Uterus (tissue), 4 donors: ENCODE data around the gene CST6. TPM values are rescaled to one million over a fixed set of nuclear protein-coding genes. Genes with fewer than 3 reads are reported as not detected.

ENCODE experiments used
- DNase-seq, 2 donors: peaks; one replicate each; pipeline ENCODE4 v3.0.0-alpha.2; 2019 to 2020
- H3K27ac ChIP-seq, 2 donors: fragments of 200-600 bp; sonication (generic); 1 replicate in 1 of 2; 2 replicates in 1 of 2; pipeline ENCODE4 v1.5.1; 2016 to 2018
- H3K27me3 ChIP-seq, 2 donors: fragments of 200-600 bp; sonication (generic); one replicate each; pipeline ENCODE4 v1.5.1; 2018 to 2019; ENCODE audit warnings: control low read depth in 1 of 2
- H3K36me3 ChIP-seq, 2 donors: fragments of 200-600 bp; sonication (generic); one replicate each; pipeline ENCODE4 v1.5.1; 2019; ENCODE audit warnings: control low read depth in 1 of 2
- H3K4me1 ChIP-seq, 2 donors: fragments of 200-600 bp; sonication (generic); one replicate each; pipeline ENCODE4 v1.5.1; 2018 to 2019; ENCODE audit warnings: control low read depth in 1 of 2
- H3K4me3 ChIP-seq, 2 donors: fragments of 200-600 bp; sonication (generic); 1 replicate in 1 of 2; 2 replicates in 1 of 2; pipeline ENCODE4 v1.5.1; 2018 to 2019; ENCODE audit warnings: mild to moderate bottlenecking in 1 of 2
- H3K9me3 ChIP-seq, 2 donors: fragments of 200-600 bp; sonication (generic); one replicate each; pipeline ENCODE4 v1.5.1; 2019; ENCODE audit warnings: control low read depth in 1 of 2
- POLR2A ChIP-seq, 2 donors: fragments of 450-650 bp; IDR thresholded peaks; one replicate each; pipeline ENCODE4 v1.6.1; 2016; ENCODE audit warnings: antibody characterized with exemption in 2 of 2, mild to moderate bottlenecking in 1 of 2, moderate library complexity in 1 of 2
- intact Hi-C: fragments of 100-400 bp; cut with DNase I; formaldehyde crosslinking; loops from one replicate; pipeline ENCODE4 v1.15.1; 2023; ENCODE audit warnings: low total_unique reads
- total RNA-seq, 4 donors: library from RNA; depleted of rRNA in 3 of 4; stranded (reverse); fragments of >200 nt in 3 of 4; gene quantifications; one replicate each; pipeline versions ENCODE4 v1.1.0 to v1.2.4, GENCODE V29; 2014 to 2023
- TF ChIP-seq, protein P1 (sequence below), 4 experiments: fragments of 200-600 bp in 2 of 4; fragments of 450-650 bp in 2 of 4; sonication (generic) in 2 of 4; IDR thresholded peaks; one replicate each; pipeline ENCODE4 v1.5.1; 2016 to 2019; ENCODE audit warnings: antibody characterized with exemption in 4 of 4, mild to moderate bottlenecking in 2 of 4, moderate library complexity in 1 of 4
- donor health status: DM: yes; HTN: yes; CAD: no.

CST6 gene
- total RNA-seq, 4 donors from 2014 or later = 0.59 TPM; not detected in 3

DNA sequence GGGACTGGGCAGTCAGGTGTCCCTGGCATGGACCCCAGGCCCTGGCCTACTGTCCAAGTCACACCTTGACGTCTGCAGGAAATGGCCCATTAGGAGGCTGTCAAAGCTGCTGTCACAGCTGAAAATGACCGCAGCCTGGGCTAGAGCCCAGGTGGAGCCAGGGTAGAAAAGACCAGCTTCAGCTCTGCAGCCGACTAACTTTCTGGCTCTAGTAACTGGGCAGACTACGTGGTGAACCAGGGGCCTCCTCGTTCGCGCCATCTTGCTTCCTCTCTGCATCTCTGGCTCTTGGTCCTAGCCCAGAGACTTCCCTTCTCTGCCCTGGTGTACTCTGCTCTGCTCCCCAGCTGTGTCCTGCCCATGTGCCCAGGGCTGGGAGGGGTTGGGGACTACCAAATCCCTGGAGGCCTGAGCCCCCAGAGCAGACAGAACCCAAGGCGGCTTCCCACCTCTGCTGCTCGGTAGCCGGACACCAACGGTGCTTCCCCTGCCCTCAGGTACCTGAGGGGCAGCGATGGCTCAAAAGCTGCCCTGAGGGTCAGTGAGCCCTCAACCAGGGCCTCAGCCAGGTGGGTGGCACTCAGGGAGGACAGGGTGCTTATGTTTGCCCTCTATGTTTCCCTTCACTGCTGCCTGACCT, 30.6 kb upstream of the CST6 start:
- Histone ChIP-seq H3K36me3 (no peaks in the 10 kb centered on the region), H3K27me3 (no peaks in the 10 kb centered on the region), H3K9me3 (no peaks in the 10 kb centered on the region), H3K4me1 (no peaks in the 10 kb centered on the region), H3K4me3 (no peak overlapping the region), H3K27ac (no peak overlapping the region)
- TF ChIP-seq, protein P1, sequence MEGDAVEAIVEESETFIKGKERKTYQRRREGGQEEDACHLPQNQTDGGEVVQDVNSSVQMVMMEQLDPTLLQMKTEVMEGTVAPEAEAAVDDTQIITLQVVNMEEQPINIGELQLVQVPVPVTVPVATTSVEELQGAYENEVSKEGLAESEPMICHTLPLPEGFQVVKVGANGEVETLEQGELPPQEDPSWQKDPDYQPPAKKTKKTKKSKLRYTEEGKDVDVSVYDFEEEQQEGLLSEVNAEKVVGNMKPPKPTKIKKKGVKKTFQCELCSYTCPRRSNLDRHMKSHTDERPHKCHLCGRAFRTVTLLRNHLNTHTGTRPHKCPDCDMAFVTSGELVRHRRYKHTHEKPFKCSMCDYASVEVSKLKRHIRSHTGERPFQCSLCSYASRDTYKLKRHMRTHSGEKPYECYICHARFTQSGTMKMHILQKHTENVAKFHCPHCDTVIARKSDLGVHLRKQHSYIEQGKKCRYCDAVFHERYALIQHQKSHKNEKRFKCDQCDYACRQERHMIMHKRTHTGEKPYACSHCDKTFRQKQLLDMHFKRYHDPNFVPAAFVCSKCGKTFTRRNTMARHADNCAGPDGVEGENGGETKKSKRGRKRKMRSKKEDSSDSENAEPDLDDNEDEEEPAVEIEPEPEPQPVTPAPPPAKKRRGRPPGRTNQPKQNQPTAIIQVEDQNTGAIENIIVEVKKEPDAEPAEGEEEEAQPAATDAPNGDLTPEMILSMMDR (IDR thresholded peaks at IDR 0.05) = no peak
- TF ChIP-seq POLR2A (IDR thresholded peaks at IDR 0.05) = no peak
- DNase-seq = no peak
- intact Hi-C loops = no loop called here

DNA sequence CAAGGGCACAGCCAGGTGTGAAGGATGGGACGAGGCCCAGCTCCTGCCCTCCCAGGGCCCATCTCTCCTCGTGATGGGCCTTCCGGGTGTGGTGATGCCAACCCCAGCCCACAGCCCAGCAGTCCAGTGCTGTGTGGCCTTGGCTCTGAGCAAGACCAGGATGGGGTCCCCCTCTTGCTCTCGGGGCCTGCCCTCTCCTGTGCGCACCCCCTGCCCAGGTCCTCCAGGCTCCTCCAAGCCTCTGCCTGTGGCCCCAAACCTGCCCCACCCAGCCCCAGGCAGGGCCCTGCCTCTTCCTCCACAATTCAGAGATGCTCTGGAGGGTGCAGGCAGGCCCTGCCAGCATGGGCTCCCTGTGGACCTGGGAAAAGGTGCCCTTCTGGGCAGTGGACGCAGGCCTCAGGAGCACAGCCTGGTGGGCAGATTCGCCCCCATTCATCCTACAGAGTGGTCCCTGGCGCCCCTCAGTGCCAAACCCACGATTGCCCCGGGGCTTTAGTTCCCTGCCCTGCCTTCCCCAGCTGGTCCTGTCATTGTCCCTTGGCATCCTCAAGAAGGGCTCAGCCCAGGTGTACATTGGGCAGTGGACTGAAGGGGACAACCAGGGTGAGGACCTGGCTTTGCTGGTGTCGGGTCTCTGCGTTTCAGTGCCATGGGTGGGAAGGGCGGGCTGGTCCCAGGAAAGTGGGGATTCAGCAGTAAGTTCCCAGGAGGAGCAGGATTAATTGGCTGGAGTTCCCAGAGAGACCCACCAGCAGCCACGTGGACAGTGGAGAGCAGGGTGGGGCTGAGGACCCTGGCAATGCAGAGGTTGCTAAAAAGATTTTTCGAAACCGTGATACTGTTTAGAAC, 29.6 kb upstream of the CST6 start:
- H3K27ac ChIP-seq = no peak overlapping the region
- intact Hi-C loops = no loop called here
- H3K36me3 ChIP-seq = no peaks in the 10 kb centered on the region
- DNase-seq = no peak
- no peak overlapping the region for H3K4me3 ChIP-seq
- TF ChIP-seq POLR2A (IDR thresholded peaks at IDR 0.05) = no peak
- TF ChIP-seq, protein P1 (IDR thresholded peaks at IDR 0.05) = no peak
- H3K27me3 ChIP-seq = no peaks in the 10 kb centered on the region
- H3K4me1 ChIP-seq = no peaks in the 10 kb centered on the region
- no peaks in the 10 kb centered on the region for H3K9me3 ChIP-seq

DNA sequence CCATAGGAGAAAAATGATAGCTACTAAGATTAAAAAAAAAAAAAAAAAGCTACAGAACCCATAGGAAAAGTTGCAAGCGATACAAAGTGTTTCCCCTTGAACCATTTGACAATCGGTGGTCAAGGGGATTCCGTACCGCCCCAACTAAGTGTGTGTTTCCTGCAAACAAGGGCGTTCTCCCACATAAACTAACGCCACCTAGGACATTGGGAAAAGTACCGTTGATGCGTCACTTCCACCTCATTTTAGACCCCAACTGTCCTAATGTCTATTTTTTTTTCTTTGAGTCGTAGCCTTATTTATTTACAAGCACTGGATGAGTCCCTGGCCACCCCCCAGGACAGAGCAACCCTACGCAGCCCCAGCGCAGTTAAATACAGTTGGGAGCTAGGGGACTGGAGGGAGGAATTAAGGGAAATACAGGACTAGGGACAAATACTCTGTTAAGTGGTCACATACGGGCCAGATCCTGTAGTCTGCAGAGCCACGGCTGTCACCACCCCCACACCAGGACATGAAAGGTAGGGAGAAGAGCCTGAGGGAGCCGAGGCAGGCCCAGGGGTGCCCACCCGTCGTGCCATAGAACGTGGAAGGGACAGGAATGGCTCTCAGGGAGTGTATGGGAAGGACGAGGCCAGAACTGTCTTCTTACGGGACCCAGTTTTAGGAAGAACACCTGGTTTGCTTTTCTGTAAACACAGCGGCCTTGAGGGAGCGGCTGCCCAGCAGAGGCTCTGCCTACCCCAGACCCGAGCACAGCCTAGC, 28.8 kb upstream of the CST6 start:
- DNase-seq = no peak
- TF ChIP-seq, protein P1 (IDR thresholded peaks at IDR 0.05) = no peak
- no peak for TF ChIP-seq POLR2A (IDR thresholded peaks at IDR 0.05)
- Histone ChIP-seq H3K27ac (no peak overlapping the region), H3K4me1 (no peaks in the 10 kb centered on the region), H3K4me3 (no peak overlapping the region), H3K36me3 (no peaks in the 10 kb centered on the region), H3K9me3 (no peaks in the 10 kb centered on the region), H3K27me3 (no peaks in the 10 kb centered on the region)
- intact Hi-C loops = no loop called here

DNA sequence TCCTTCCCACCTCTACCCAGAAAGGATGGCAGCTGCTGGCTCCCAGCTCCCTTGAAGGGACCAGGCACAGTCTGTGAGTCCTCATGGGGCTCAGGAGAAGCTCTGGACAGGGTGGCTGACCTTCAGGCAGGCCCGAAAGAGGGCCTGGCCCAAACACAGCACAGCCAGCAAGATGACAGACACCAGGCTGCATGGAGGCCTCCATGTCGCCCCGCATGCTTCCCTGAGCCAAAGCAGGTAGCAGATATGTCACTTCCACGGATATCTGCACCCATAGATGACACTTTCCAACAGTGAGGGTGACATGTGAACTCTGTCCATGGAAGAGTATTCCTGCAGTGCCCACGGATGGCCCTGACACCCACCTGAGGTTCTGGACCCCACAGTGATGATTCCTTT, 28.2 kb upstream of the CST6 start:
- Histone ChIP-seq H3K9me3 (no peaks in the 10 kb centered on the region), H3K27ac (no peak overlapping the region), H3K27me3 (no peaks in the 10 kb centered on the region), H3K4me1 (no peaks in the 10 kb centered on the region), H3K36me3 (no peaks in the 10 kb centered on the region), H3K4me3 (no peak overlapping the region)
- DNase-seq = no peak
- intact Hi-C loops = no loop called here
- no peak for TF ChIP-seq POLR2A (IDR thresholded peaks at IDR 0.05)
- TF ChIP-seq, protein P1 (IDR thresholded peaks at IDR 0.05) = no peak
